Stimulated activated CD8-positive, alpha-beta memory T cell treated with anti-CD3 and anti-CD28 coated beads, Interleukin-12 subunit alpha, Interleukin-12 subunit beta, amount 100 ng/mL, for 4 hours (primary cell): Measurements from ENCODE around the gene SHROOM3.

ENCODE experiments used
- DNase-seq: peaks from one replicate; pipeline ENCODE4 v3.0.0-alpha.2; 2020; ENCODE audit warnings: low read depth

SHROOM3 gene

DNA sequence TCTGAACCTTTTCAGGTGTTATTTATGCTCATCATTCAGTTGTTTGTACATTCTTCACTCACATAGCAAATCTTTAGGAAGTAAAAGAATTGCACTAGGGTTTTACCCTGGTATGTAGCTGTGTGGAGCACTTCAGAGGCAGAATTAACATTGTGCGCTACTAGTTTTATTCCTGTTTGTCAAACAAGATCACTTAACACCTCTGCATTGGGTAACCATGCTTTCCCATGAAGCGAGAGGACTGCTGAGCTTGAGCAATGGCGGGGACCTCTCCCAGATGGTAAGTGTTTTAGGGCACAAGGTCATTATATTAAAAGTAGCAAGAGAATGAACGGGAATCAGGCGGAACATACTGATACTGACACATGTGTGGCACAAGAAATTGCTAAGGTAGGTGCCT lies 59.2 kb downstream of the SHROOM3 start:
- DNase-seq: no peak

GRCh38 chr4:76494871-76495590 lies 60.0 kb downstream of the SHROOM3 start:
- DNase-seq: no peak

DNA sequence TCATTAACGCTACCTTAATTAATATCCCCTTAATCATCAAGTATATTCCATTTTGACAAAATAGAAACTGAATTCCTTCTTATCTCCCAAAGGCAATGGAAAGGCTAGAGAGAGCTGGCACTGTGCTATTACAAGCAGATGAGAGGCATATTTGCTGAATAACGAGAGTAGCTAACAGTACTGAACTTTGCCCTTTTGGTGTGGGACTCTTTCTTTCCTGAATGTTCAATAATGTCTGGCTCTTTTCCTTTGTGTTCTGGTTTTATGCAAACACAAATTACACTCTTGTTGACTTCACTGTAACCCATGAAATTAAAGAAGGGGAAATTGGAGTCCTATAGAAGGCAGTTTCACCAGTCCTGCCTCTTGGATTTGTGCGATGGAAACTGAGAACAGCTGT lies 63.5 kb downstream of the SHROOM3 start:
- no peak for DNase-seq

- DNase-seq: no peak
Observed at GRCh38 chr4:76499461-76499860, 64.4 kb downstream of the SHROOM3 start.

DNA sequence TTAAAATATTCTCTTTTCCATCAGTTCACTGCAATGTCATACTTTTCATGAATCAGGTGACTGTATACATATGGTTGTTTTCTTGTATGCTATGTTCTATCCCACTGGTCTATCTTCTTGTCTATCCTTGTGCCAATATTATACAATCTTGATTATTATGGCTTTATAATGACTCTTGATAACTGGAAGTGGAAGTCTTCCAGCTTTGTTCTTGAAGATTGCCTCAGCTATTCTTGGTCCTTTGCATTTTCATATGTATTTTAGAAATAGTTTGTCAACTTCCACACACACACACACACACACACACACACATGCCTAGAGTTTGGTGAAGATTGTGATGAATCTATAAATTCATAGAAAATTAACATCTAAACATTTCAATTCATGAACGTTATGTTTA lies 67.9 kb downstream of the SHROOM3 start:
- DNase-seq: no peak

DNA sequence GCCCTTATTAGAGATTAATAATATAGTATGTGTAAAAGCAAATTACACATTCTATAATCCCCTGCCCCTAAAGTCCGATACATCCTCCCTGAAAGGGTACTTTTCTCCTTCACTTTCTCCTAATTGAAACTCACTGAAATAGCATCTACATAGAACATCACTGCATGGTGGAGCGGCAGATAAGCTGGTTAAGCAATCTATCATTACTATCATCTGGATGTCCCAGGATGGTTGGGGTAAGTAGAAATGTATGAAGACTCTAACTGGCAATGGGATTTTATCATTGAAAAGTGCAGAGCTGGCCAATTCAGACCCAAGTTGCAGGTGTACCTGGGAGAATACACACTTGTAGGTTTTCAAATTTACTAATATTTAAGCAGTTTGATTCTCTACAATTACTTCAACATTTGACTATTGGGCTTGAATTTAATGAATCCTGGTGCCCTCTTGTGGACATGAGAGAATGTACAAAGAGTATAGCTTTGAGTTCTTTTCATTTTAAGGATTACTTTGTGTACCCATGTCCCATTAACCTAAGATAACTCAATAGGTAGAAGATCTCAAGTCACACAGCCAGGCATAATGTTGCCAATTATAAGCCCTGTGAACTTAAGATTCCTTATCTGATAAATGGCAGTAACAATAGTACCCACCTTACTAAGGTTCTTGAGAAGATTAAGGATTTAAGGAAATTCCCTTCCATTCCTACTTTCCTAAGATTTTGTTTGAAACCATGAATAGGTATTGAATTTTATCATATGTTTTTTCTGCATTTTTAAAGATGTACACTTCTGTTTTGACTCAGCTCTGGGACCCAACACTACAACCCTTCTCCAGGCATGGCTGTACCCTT lies 69.8 kb downstream of the SHROOM3 start:
- DNase-seq: no peak

DNA sequence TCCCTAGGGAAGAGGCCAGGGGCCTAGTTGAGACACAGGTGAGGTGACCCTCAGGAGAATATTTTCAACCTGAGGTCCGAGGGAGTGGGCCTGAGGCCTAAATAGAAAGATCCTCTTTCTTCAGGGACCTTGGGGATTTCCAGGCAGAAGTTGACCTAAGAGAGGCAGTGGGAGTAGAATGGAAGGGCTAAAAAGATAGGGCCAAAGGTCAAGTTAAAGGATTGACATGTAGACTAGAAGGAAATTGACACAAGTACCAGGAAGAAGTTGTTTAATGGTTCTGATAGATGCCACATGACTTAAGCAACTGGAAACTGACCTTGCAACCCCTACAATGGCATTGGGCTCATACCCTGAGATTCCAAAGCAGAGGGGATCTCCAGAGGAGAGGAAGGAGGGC lies 76.9 kb downstream of the SHROOM3 start:
- DNase-seq: no peak

DNA sequence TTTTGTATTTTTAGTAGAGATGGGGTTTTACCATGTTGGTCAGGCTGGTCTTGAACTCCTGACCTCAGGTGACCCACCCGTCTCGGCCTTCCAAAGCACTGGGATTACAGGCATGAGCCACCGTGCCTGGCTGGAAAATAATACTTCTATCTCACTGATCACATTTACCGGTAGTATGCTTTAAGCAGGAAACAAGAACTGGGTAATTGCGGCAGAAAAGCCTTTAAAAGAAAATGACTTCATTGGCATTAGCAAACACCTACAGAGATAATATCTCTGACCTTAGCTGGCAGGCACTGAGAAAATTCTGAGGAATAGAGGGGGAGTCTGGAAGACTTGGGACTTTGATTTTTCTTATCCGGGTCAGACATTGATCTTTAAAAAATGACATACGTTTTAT lies 78.5 kb downstream of the SHROOM3 start:
- no peak for DNase-seq

DNA sequence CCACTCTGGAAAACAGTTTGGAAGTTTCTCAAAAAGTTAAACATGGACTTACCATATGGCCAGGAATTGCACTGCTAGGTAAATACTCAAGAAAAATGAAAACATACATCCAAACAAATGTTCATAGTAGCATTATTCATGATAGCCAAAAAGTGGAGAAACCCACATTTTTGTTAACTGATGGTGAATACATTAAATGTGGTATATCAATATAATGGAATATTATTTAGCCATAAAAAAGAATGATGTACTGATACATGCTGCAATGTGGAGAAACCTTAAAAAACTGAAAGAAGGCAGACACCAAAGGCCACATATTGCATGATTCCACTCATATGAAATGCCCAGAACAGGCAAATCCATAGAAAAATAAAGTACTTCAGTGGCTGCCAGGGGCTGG lies 79.1 kb downstream of the SHROOM3 start:
- DNase-seq: no peak

GRCh38 chr4:76515975-76516843 lies 81.2 kb downstream of the SHROOM3 start:
- DNase-seq: no peak

DNA sequence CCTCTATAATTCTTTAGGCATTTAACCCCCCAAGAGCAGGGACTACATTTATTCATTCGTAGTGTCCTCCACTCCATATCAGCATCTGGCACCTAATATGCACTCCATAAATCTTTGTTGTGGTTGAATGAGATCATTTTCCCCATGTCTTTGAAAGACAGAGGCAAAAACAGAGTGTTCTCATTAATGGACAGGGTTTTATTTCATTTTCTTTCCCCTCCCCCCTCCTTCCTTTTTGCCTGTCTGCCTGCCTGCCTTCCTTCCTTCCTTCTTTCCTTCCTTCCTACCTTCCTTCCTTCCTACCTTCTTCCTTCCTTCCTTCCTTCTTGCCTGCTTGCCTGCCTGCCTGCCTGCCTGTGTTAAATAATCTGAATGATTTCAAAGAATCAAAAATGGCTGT lies 83.2 kb downstream of the SHROOM3 start:
- no peak for DNase-seq

GRCh38 chr4:76523593-76523992 lies 88.6 kb downstream of the SHROOM3 start:
- no peak for DNase-seq

DNA sequence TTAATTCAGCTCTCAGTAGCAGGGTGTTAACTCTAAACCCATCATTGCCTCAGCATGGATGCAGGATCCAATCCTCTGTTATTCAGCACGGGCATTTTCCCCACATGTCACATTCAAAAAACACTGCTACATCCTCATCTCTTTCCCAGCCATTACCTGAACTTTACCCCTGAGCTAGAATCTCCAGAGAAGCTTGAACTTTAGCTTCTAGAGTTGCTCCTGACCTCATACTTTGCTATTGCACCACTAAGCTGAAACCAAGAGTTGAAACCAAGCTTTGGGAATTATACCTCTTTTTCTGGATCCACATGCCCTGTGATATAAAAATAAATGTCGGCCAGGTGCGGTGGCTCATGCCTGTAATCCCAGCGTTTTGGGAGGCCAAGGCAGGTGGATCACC lies 90.7 kb downstream of the SHROOM3 start:
- no peak for DNase-seq

DNA sequence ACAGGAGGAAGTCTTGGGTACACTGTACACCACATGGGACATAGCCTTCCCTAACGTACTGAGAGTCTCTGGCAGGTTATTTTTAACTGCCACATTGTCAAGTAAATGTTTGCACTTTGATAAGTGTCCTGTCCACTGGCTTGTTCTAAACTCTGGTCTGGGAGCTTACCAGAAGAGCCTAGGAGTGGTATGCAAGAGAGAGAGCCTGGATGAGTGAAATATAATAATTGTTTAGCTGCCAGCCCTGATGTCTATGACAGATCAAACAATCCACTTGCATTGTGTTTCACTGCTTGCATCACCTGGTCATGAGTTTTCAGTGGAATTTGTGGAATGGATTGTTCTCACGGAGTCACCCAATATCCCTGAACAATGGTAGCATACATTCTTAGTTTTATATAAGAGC lies 91.6 kb downstream of the SHROOM3 start:
- no peak for DNase-seq

GRCh38 chr4:76527666-76528065 lies 92.6 kb downstream of the SHROOM3 start:
- no peak for DNase-seq

GRCh38 chr4:76531597-76531996 lies 96.6 kb downstream of the SHROOM3 start:
- DNase-seq: no peak

DNA sequence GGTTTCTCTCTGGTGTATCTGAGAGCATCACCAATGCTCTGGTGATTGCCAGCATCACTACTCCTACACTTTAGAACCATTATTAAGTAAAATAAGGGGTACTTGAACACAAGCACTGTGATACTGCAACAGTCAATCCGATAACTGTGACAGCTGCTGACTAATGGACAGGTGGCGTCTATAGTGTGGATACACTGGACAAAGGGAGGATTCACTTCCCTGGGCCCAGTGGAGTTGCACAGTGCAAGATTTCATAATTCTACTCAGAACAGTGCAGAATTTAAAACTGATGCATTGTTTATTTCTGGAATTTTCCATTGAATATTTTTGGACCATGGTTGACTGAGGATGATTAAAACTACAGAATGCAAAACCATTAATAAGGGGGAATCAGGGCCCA lies 97.8 kb downstream of the SHROOM3 start:
- no peak for DNase-seq

DNA sequence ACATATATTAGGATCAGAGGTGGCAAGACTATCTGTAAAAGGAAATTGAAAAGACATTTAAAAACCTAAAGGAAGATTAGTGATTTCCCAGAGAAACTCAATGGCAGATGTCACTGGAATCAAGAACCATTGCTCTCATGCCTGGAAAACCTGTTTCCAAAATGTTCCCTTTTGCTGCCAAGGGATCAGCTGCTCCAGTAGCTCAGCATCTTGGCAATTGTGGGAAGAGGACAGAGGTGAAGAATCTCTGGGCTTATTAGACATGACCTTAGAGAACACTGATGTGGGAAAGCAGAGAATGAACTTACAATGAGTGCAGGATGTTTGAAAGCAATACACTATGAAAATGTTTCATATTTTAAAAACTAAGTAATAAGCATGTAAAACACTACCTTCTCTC lies 98.3 kb downstream of the SHROOM3 start:
- no peak for DNase-seq

DNA sequence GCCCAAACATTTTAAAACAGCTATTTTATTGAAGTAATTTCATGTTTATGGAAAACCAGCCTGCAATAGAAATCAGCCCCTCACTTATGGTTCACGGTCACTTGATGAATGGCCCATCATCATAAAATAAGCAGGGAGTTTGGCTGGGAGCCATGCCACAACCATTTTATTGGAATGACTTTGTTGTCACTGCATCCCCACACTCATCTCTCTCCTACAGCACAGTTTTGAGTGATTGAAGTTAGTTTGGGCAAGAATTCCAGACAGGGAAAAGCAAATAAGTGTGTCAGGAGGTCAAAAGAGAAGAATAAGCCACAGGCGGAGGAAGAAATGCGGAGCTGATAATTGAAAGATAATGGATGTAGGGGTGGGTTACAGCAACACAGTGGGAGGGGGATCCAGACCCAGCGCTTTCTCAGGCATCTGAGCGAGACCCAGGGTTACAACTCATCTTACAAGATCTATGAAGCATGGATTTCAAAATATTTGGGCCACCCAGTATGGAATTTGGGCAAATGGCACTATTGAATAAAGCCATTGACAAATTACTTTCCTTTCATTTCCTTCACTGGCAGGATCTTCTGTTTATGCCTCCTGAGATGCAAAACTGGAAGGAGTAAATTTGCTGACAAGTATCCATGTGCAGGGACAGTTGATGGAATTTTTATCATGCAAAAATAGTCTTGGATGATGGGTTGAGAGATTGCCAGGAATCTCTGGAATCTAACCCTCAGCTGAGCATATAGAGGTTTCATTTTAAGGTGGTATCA lies 100.8 kb downstream of the SHROOM3 start:
- no peak for DNase-seq

- DNase-seq: no peak
Observed at GRCh38 chr4:76536373-76536689, 101.3 kb downstream of the SHROOM3 start.

GRCh38 chr4:76538296-76538695 lies 103.3 kb downstream of the SHROOM3 start:
- DNase-seq: no peak

- DNase-seq: no peak
Observed at GRCh38 chr4:76539979-76540378, 105.0 kb downstream of the SHROOM3 start.
